K562 (cell line): ENCODE data around the gene PLEKHG5. TPM values are rescaled to one million over a fixed set of nuclear protein-coding genes. Genes with fewer than 3 reads are reported as not detected.
A peak's percentile ranks its signal among the peaks of the same experiment; 100 is the strongest.

Experiments used
- CGGBP1 ChIP-seq: fragments of 250-450 bp; sonication (Bioruptor Pico); IDR thresholded peaks from 2 replicates; pipeline ENCODE4 v1.9.0; 2021; ENCODE audit warnings: mild to moderate bottlenecking
- CUX1 ChIP-seq: fragments of 200-800 bp; sonication (Bioruptor generic); IDR thresholded peaks from 2 replicates; pipeline ENCODE4 v1.6.1; 2016; ENCODE audit warnings: missing genetic modification characterization, missing compliant biosample characterization
- EP300 ChIP-seq: IDR thresholded peaks from 2 replicates; pipeline ENCODE4 v1.6.1; 2012; ENCODE audit warnings: low read length, improper control_type of control experiment
- HCFC1 ChIP-seq: IDR thresholded peaks from 2 replicates; pipeline ENCODE4 v1.6.1; 2012; ENCODE audit warnings: low read depth, low read length, improper control_type of control experiment
- MLLT1 ChIP-seq, 2 experiments: fragments of 450-650 bp; IDR thresholded peaks; 2 replicates each; pipeline ENCODE4 v1.6.1; 2016
- PKNOX1 ChIP-seq: fragments of 450-650 bp; IDR thresholded peaks from 2 replicates; pipeline ENCODE4 v1.6.1; 2016
- ZNF318 ChIP-seq, 2 experiments: fragments of 450-650 bp; IDR thresholded peaks; 2 replicates each; pipeline ENCODE4 v1.6.1; 2016; ENCODE audit warnings: mild to moderate bottlenecking in 2 of 2, borderline replicate concordance in 1 of 2, low read depth in 1 of 2, moderate library complexity in 1 of 2
- polyA plus RNA-seq, 8 experiments: library from polyadenylated mRNA; depleted of rRNA in 4 of 8; stranded (reverse) in 5 of 8; unstranded in 3 of 8; fragments of >200 nt; fragmentation: Nextera tagmentation in 2 of 8; fragmentation: Illumina TruSeq in 1 of 8; extraction: Ambion mirVana in 2 of 8; extraction: Trizol in 1 of 8; gene quantifications; 2 replicates each; pipeline versions ENCODE4 v1.2.1 to v1.2.3, GENCODE V29; 2011 to 2014; ENCODE audit warnings: inconsistent platforms in 1 of 8, missing spikeins in 1 of 8
- total RNA-seq, 7 experiments: library from RNA; depleted of rRNA in 6 of 7; stranded (reverse); fragments of >200 nt in 6 of 7; fragmentation: Illumina TruSeq in 2 of 7; extraction: Trizol in 2 of 7; gene quantifications; 2 replicates each; pipeline versions ENCODE4 v1.2.1 to v1.2.3, GENCODE V29; 2011 to 2021; ENCODE audit warnings: low replicate concordance in 1 of 7

The PLEKHG5 gene
- total and polyA plus RNA-seq, 9 of the 15 experiments (the other 6 are each of a cell fraction or from before 2014, with no cell fraction given), result 0.04 to 0.29 (median 0.09) TPM; not detected in 3

GRCh38 chr1:6426277-6426971, 65.0 kb downstream of the PLEKHG5 start (continued):
- TF ChIP-seq CUX1 (CRISPR knock-in tag), result no peak
- TF ChIP-seq CGGBP1 (CRISPR knock-in tag), result no peak
- no peak for TF ChIP-seq ZNF318 (IDR thresholded peaks at IDR 0.05; ENCODE audit: borderline replicate concordance in 1 of 2, low read depth in 1 of 2)
- peak; percentile 34; the same call in 1 of the 2 replicates for TF ChIP-seq EP300
- no peak for TF ChIP-seq PKNOX1
- no peak for TF ChIP-seq MLLT1 (IDR thresholded peaks at IDR 0.05)
- no peak for TF ChIP-seq HCFC1
